Heart right ventricle (tissue), 16 donors: ENCODE data around the gene RNASEH2A. TPM values are rescaled to one million over a fixed set of nuclear protein-coding genes. Genes with fewer than 3 reads are reported as not detected.
A peak's percentile ranks its signal among the peaks of the same experiment; 100 is the strongest.

Source experiments
- ATAC-seq, 8 donors: fragments of 200-7000 bp; cut with Tn5 transposase; one replicate each; pipeline ENCODE4 v1.9.1; 2020; ENCODE audit warnings: mild to moderate bottlenecking in 8 of 8, moderate library complexity in 8 of 8, moderate number of reproducible peaks in 1 of 8
- DNase-seq, 2 donors: peaks; one replicate each; pipeline ENCODE4 v3.0.0-alpha.2; 2020
- H3K27ac ChIP-seq, 10 donors: fragments of 200-600 bp; sonication (generic) in 2 of 10; one replicate each; pipeline versions ENCODE4 v1.5.0 to v1.8.0; 2020 to 2022; ENCODE audit warnings: mild to moderate bottlenecking in 3 of 10
- H3K27me3 ChIP-seq, 7 donors: fragments of 200-600 bp; one replicate each; pipeline ENCODE4 v1.8.0; 2021 to 2022; ENCODE audit warnings: mild to moderate bottlenecking in 2 of 7
- H3K36me3 ChIP-seq, 9 donors: fragments of 200-600 bp; sonication (generic) in 1 of 9; one replicate each; pipeline versions ENCODE4 v1.5.0 to v1.8.0; 2020 to 2022; ENCODE audit warnings: mild to moderate bottlenecking in 2 of 9
- H3K4me1 ChIP-seq, 9 donors: fragments of 200-600 bp; sonication (generic) in 1 of 9; one replicate each; pipeline versions ENCODE4 v1.5.0 to v1.8.0; 2020 to 2022; ENCODE audit warnings: mild to moderate bottlenecking in 4 of 9
- H3K4me3 ChIP-seq, 10 donors: fragments of 200-600 bp; sonication (generic) in 2 of 10; one replicate each; pipeline versions ENCODE4 v1.5.0 to v1.8.0; 2020 to 2022; ENCODE audit warnings: mild to moderate bottlenecking in 7 of 10, moderate library complexity in 2 of 10
- H3K9me3 ChIP-seq, 11 donors: fragments of 200-600 bp in 10 of 11; sonication (generic) in 2 of 11; one replicate each; pipeline versions ENCODE4 v1.5.0 to v1.8.0; 2013 to 2022; ENCODE audit warnings: mild to moderate bottlenecking in 2 of 11, control low read depth in 1 of 11, moderate library complexity in 1 of 11
- CTCF ChIP-seq, 9 donors: fragments of 200-600 bp; sonication (generic) in 2 of 9; IDR thresholded peaks; one replicate each; pipeline versions ENCODE4 v1.5.0 to v1.8.0; 2021 to 2022; ENCODE audit warnings: antibody characterized with exemption in 9 of 9, mild to moderate bottlenecking in 5 of 9, moderate library complexity in 1 of 9
- WGBS, 2 donors: extraction: QIAGEN DNeasy Blood & Tissue Kit; methylation state at CpG; one replicate each; pipeline ENCODE4 v1.1.7; 2013; ENCODE audit warnings: inconsistent platforms in 1 of 2; 5-methylcytosine and 5-hydroxymethylcytosine counted together
- intact Hi-C, 10 donors: fragments of 100-400 bp; cut with DNase I; formaldehyde crosslinking; loops; one replicate each; pipeline versions ENCODE4 v1.11.1 to v1.14.2; 2022
- polyA plus RNA-seq, 2 donors: library from polyadenylated mRNA; stranded (reverse); fragments of 200-250 nt; gene quantifications; one replicate each; pipeline ENCODE4 v1.2.3, GENCODE V29; 2013
- total RNA-seq, 10 donors: library from RNA; stranded (reverse); fragmentation: NEBNext Ultra II Directional in 3 of 10; extraction: Animal tissue kit (Norgen Biotek cat#: 25700) in 3 of 10; gene quantifications; one replicate each; pipeline versions ENCODE4 v1.2.1 to v1.2.4, GENCODE V29; 2021 to 2023
- donor health status: Arrhythmogenic right ventricular cardiomyopathy.
- donor health status: ischemic (EF 13 %, LVEDD 7.1; RV severe dilation, severe dysfunction).
- donor health status: healthy with polysubstance abuse.
- donor health status: DM: no; HTN: yes; CAD: no.
- donor health status: DM: no; HTN: no; CAD: no.
- donor health status: ischemic (EF 25% LVEDD 6.9; RV normal size, moderate dysfunction).
- donor health status: ischemic (EF 25% LVEDD 5.7; RV mildly dilated, moderate dysfunction).
- donor health status: healthy.
- donor health status: DM: yes; HTN: yes; CAD: no.
- donor health status: Ischemic cardiomyopathy.
- donor health status: ischemic (EF 35%, LVEDD 5.7; RV mildly dilated, moderate dysfunction).
- donor health status: nonischemic (EF 11% LVEDD 7.7; RV severe dilation, severe dysfunction).
- donor health status: DM: yes; HTN: yes; CAD: no.
- donor health status: PGD.
- donor health status: ischemic (EF 29% LVEDD 5.4; RV normal size, mild dysfunction).
- donor health status: nonischemic (EF 23%, LVEDD 6.1; RV moderate dilation, normal function).

Gene RNASEH2A
- total and polyA plus RNA-seq, 12 donors, result 1.9 to 6.9 (median 4.1) TPM

- H3K9me3 ChIP-seq, result no peaks in the 10 kb centered on the region
- TF ChIP-seq CTCF (IDR thresholded peaks at IDR 0.05), result no peak
- 65 to 77% methylated on average over 5 of the region's 5 CpGs for WGBS, 2 donors
- no peaks in the 10 kb centered on the region for H3K27me3 ChIP-seq
- intact Hi-C loops, result no loop called here
- H3K36me3 ChIP-seq, result no peaks in the 10 kb centered on the region
- ATAC-seq, result no peak
- H3K4me3 ChIP-seq, result peak overlapping the region in 2 of 10 donors; percentile 7 to 19
- no peak for DNase-seq
- H3K4me1 ChIP-seq, result peaks cover 51 to 89% (median 72%) of the 10 kb centered on the region in 9 donors
- H3K27ac ChIP-seq, result peak overlapping the region in 9 of 10 donors; percentile 89 to 100 (median 99)
Observed at GRCh38 chr19:12784871-12785430, 21.4 kb upstream of the RNASEH2A start.

- Histone ChIP-seq H3K27ac (peak overlapping the region; percentile 94 to 100 (median 99)), H3K9me3 (no peaks in the 10 kb centered on the region), H3K36me3 (no peaks in the 10 kb centered on the region), H3K4me1 (peaks cover 52 to 88% (median 76%) of the 10 kb centered on the region in 9 donors), H3K27me3 (no peaks in the 10 kb centered on the region), H3K4me3 (peak overlapping the region in 2 of 10 donors; percentile 7 to 19)
- ATAC-seq (no peak), DNase-seq (peak; percentile 16 to 42)
- whole genome bisulfite sequencing, 2 donors, result 77 to 81% methylated on average over 4 of the region's 4 CpGs
- intact Hi-C loops, result no loop called here
- TF ChIP-seq CTCF (IDR thresholded peaks at IDR 0.05), result no peak
Observed at GRCh38 chr19:12785431-12786031, 20.9 kb upstream of the RNASEH2A start.

GRCh38 chr19:12786141-12786870 lies 20.1 kb upstream of the RNASEH2A start:
- no peaks in the 10 kb centered on the region for H3K9me3 ChIP-seq
- ATAC-seq (peak in 1 of 8 donors; percentile 25), DNase-seq (peak; percentile 72 to 74)
- TF ChIP-seq CTCF (IDR thresholded peaks at IDR 0.05), result no peak
- H3K27me3 ChIP-seq, result no peaks in the 10 kb centered on the region
- intact Hi-C loops, result no loop called here
- peak overlapping the region; percentile 94 to 100 (median 99) for H3K27ac ChIP-seq
- 59 to 67% methylated on average over 18 of the region's 18 CpGs for WGBS, 2 donors
- peaks cover 57 to 89% (median 81%) of the 10 kb centered on the region in 9 donors for H3K4me1 ChIP-seq
- H3K36me3 ChIP-seq, result no peaks in the 10 kb centered on the region
- H3K4me3 ChIP-seq, result peak overlapping the region in 1 of 10 donors; percentile 19

GRCh38 chr19:12786952-12787351 lies 19.4 kb upstream of the RNASEH2A start:
- 84 to 85% methylated on average over 3 of the region's 3 CpGs for WGBS, 2 donors
- H3K27ac ChIP-seq, result peak overlapping the region; percentile 94 to 100 (median 99)
- no peak for DNase-seq
- ATAC-seq, result no peak
- peak overlapping the region in 1 of 10 donors; percentile 19 for H3K4me3 ChIP-seq
- H3K4me1 ChIP-seq, result peaks cover 55 to 83% (median 75%) of the 10 kb centered on the region in 9 donors
- peaks cover 0 to 2% (median 0%) of the 10 kb centered on the region in 9 donors for H3K36me3 ChIP-seq
- intact Hi-C loops, result no loop called here
- H3K9me3 ChIP-seq, result no peaks in the 10 kb centered on the region
- no peaks in the 10 kb centered on the region for H3K27me3 ChIP-seq
- no peak for TF ChIP-seq CTCF (IDR thresholded peaks at IDR 0.05)
